HTERT RPE-1 (cell line): Measurements from ENCODE around the gene SLC12A8.

Experiments
- in situ Hi-C: fragments of 300-500 bp; cut with MboI; formaldehyde crosslinking; loops from 4 replicates; pipeline ENCODE4 v1.14.3; 2020; ENCODE audit warnings: low sequenced_read_pairs

The SLC12A8 gene

DNA sequence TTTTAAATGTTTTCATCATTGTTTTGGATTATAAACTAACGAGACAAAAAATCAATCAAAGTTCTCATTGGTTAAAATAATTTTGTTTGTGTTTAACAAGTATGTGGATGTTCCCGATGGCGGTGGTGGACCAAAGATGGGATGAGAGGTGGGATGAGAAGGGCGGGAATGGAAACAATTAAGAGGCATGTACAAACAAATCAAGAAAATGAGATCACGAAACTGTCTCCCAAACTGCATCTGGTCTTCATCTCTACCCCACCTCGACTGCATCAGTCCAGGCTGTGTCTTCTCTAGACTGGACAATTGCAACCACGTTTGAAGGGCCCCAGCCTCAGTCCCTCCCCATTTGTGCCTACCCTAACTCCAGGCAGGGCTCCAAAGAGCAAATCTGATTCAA is 56.1 kb downstream of the SLC12A8 start:
- in situ Hi-C loops, result no loop called here

DNA sequence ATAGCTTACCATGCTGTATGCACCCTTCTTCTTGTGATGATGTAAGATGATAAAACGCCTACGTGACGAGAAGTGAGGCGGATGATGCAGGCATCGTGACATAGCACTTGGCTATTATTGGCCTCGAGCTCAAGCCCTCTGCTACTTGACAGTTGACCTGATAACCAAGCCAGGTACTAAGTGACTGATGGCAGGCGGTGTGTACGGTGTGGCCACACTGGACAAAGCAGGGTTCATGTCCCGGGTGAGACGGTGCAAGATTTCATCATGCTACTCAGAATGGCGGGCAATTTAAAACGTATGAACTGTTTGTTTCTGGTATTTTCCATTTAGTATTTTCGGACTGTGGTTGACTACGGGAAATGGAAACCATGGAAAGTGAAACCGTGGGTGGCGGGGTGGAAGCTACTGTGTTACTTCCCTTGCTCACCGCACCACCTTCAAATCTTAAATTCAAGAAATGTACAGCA is 57.7 kb downstream of the SLC12A8 start:
- in situ Hi-C loops, result no loop called here

DNA sequence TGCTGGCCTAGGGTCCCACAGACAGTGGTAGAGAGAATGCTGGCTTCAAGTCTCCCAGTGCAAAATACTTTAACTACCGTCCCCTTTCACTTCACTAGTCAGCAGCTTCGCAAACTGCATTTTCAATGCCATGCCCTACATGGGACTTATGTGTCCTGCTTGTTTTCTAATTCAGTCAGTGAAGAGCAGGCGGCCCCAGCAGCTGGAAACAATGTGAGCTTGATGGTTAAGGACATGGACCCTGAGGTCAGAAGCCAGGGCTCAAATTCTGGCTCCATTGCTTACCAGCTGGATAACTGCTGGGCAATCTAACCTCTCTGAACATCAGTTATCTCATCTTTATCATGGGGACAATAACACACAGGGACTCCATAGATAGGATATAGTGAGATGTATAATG is 58.4 kb downstream of the SLC12A8 start:
- in situ Hi-C loops, result no loop called here

DNA sequence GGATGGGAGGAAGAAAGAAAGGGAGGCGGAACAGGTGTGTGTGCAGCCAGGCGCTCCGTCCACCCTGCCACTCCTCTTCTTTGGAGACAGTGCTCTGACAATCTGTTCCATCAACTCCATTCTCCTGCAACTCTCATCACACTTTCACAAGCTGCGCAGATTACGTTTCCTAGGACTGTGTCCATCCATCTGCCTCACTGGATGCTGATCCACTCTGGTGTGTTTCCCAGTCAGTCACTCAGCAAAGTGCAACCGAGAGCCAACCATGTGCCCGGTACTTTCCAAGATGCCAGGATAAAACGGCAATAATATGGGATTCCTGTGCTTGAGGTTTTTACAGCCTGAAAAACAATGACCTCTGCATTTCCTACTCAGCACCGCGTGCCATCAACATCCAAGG is 59.6 kb downstream of the SLC12A8 start:
- in situ Hi-C loops, result no loop called here

DNA sequence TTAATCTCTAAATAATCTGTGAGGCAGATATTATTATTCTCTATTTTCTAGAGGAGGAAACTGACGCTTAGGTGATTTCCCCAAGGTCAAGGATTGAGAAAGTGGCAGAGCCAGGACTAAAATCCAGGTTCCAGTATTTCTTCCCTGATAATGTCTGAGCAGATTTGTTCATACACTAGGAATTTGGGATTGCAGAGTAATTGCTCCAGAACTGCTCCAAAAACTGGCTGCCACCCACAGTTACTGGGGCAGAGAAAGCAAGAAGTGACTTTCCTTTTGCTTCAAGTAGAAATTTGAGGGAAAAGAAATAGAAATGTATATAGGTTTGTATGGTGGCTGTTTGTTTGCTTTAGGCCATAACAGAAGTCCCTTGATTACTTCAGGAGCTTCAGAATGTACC is 60.6 kb downstream of the SLC12A8 start:
- in situ Hi-C loops, result no loop called here

DNA sequence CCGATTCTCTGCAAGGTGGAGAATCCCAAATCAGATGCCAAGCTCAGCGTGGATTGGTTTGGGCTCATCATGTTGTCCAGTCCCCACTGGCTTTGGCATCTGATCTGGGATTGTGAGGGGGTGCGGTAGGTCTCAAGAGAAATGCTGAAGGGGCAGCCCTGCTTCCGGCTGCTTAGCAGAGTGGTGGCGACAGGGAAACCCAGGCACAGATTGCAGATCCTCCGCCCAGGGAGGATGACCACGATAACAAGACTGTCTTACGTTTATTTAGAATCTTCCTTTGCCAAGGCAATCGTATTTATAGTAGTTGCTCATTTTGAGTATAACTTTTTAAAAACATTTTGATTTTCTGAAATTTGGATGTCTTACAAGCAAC is 61.1 kb downstream of the SLC12A8 start:
- in situ Hi-C loops, result no loop called here

- in situ Hi-C loops, result no loop called here
These were observed 61.8 kb downstream of the SLC12A8 start for GRCh38 chr3:125150525-125151441.

- in situ Hi-C loops, result no loop called here
These were observed 63.1 kb downstream of the SLC12A8 start for GRCh38 chr3:125149462-125149861.

DNA sequence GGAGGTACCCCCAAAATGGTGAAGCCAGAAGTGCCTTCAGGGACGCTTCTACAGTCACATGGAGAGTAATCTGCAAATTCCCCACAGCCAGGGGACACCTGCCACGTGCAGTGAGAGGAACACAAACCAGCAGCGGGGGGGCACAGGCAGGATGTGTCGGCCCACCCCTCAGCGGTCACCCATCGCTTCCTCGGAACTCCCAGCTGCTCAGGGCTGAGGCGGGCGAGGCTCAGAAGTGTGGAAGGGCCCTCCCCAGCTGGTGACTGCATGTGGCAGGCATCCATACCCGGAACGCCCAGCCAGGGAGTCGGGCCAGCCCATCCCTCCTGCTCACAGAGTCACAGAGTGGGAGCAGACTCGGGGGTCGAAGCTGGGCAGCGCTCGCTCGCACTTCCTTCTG is 63.7 kb downstream of the SLC12A8 start:
- in situ Hi-C loops, result no loop called here

- in situ Hi-C loops, result no loop called here
These were observed 64.3 kb downstream of the SLC12A8 start for GRCh38 chr3:125148016-125148812.

DNA sequence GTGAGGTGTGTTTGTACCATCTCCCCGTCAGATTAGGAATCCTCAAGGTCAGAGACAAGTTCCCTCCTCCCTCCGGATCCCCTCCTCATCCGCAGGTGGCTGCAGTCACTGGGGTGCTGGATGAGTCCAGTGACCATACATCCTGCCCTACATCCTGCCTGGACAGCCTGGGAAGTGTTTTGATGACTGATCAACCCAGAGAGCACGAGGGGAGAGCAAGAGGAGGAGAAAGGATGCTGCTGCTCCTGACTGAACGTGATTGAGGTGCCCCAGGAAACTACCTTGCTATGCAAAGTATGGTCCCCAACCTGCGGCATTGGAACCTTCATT is 65.1 kb downstream of the SLC12A8 start:
- in situ Hi-C loops, result no loop called here

- in situ Hi-C loops, result no loop called here
These were observed 65.7 kb downstream of the SLC12A8 start for GRCh38 chr3:125146626-125147490.

- in situ Hi-C loops, result no loop called here
These were observed 66.6 kb downstream of the SLC12A8 start for GRCh38 chr3:125145751-125146475.

GRCh38 chr3:125144653-125145314 is 67.8 kb downstream of the SLC12A8 start:
- in situ Hi-C loops, result no loop called here

DNA sequence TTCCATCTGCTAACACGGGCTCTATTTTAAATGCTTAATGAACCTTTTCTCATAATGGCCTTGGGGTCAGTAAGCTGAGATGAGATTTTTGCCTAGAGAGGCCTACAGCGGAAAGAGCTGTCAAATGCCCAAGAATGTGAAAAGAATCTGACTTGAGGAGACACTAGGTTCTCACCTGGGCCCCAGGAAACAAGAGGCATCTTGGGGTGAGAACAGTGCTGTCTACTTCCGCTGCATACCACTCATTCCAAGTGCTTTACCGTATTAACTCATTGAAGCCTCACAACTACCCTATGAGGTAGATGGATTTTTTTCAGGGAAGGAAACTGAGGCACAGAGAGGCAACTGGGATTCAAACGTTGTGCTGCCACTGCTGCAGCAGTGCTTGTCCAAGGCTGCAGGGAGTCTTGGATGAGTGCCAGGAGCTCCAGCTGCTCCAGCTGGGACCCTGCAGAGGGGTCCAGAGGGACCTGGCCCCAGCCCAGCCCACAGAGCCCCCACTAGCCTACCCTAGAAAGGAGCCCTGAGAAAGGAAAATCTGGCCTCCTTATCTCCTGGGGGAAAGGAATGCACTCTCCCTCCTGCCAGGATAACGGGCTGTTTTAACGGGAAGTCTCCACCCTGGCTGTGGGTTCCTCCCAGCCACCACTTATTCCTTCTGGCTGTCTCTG is 68.4 kb downstream of the SLC12A8 start:
- in situ Hi-C loops, result no loop called here

- in situ Hi-C loops, result no loop called here
These were observed 69.0 kb downstream of the SLC12A8 start for GRCh38 chr3:125143538-125143937.

DNA sequence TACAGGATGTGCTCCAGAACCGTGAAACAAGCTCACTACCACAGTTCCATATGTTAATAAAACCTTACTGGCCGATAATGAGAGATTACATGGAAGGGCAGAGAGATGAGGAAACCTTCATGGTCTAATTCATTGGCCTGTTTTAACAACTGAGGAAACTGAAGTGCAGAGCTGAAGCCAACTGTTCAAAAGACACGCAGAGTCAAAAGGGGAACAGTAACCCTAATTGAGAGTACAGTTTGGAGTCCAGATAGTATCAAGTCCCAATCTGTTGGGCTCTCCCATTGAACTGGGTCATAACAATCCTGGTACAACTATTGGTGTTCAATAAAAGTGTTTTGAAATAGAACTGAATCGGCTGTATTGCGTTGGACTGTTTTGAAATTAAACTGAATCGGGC is 69.6 kb downstream of the SLC12A8 start:
- in situ Hi-C loops, result no loop called here

DNA sequence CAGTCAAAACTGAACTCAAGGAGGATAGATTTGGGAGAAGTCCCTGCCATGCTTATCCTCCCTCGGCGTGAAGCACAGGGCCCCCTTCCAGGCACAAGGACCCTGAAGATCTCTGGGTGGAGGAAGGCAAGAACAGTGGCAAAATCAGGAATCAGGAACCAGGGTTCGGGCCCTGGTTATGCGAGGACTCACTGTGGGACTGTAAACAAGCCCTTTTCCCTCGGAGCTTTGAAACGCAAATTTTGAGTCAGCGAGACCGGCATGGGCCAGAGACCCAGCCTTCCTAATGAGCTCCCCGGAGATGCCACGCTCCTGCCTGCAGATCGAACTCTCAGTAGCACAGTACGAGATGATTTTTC is 70.1 kb downstream of the SLC12A8 start:
- in situ Hi-C loops, result no loop called here

DNA sequence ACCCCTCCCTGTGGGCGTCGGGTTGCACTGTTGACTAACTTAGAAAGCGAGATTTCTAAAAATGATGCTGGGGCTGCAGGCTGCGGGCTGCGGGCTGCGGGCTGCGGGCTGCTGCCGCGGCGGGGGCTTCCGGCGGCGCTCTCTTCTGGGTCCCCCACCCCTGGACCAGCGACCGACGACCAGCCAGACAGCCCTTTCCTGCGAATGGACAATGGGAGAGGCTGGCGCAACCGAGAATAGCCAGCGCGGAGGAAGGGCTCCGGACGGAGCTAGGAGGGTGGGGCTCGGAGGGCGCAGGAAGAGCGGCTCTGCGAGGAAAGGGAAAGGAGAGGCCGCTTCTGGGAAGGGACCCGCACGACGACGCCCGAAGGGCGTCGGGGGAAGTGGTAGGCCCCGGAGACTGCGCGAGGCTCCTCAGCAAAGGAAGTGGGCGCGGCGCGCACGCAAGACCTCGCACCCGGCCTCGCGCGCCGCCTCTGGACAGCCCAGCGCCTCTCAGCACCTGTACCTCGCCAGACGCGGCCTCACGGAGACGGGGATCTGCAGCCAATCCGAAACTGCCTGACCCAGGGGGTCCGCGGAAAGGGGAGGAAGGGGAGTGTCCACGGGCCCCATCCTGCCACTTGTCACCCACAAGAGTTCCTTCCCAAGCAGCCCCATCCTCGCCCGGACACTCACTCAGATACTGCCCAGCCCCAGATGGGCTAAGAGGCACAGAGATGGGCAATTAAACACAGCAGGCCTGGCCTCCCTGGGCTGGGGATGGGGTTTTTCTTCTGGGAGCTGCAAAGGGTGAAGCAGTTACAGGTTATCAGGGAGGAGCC is 70.7 kb downstream of the SLC12A8 start:
- in situ Hi-C loops, result no loop called here
